HG02610 (cell line): Measurements from ENCODE around the gene BEGAIN.

Experiments used
- ATAC-seq: cut with Tn5 transposase; IDR thresholded peaks from one replicate; pipeline ENCODE4 v1.9.1; 2021; ENCODE audit warnings: mild to moderate bottlenecking, moderate library complexity; ENCODE audit not compliant: unreplicated experiment

The BEGAIN gene, protein sequence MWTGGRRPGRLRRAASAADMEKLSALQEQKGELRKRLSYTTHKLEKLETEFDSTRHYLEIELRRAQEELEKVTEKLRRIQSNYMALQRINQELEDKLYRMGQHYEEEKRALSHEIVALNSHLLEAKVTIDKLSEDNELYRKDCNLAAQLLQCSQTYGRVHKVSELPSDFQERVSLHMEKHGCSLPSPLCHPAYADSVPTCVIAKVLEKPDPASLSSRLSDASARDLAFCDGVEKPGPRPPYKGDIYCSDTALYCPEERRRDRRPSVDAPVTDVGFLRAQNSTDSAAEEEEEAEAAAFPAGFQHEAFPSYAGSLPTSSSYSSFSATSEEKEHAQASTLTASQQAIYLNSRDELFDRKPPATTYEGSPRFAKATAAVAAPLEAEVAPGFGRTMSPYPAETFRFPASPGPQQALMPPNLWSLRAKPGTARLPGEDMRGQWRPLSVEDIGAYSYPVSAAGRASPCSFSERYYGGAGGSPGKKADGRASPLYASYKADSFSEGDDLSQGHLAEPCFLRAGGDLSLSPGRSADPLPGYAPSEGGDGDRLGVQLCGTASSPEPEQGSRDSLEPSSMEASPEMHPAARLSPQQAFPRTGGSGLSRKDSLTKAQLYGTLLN

DNA sequence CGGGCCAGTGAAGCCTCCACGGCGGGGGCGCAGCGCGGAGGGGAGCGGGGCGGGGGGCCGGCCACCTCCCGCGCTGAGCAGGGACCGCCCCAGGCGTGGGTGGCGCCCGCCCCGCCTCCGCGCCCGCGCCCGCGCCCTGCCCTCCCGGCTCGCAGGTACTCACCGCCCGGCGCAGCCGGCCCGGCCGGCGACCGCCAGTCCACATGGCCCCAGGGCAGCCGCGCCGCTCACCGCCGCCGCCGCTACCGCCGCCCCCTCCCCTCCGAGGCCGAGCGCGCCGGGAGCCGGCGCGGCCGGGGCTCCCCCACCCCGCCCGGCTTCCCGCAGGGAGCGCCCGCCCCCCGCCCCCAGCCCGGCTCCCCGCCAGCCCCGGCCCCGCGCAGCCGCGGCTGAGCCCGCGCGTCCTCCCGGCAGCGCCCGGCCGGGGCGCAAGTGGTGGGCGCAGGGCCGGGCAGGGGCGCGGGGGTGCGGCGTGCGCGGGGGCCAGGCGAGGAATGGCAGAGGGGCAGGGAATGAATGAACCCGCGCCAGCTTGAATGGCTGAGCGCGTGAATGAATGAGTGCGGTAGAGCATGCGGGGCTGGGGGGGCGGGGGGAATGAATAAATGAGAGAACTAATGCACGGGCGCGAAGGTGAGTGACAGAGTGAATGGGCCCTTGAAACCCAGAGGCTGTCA lies at the start of gene BEGAIN:
TSS of gene BEGAIN (minus strand) at position 332 of the 677 bp plus-strand sequence. CDS start at position 205, 127 bp downstream.
- ATAC-seq, result no peak

- ATAC-seq, result no peak
Observed at GRCh38 chr14:100636559-100636958, 49.3 kb upstream of the BEGAIN start.

- no peak for ATAC-seq
Observed at GRCh38 chr14:100634026-100634425, 46.8 kb upstream of the BEGAIN start.

- no peak for ATAC-seq
Observed at GRCh38 chr14:100633406-100633805, 46.2 kb upstream of the BEGAIN start.

DNA sequence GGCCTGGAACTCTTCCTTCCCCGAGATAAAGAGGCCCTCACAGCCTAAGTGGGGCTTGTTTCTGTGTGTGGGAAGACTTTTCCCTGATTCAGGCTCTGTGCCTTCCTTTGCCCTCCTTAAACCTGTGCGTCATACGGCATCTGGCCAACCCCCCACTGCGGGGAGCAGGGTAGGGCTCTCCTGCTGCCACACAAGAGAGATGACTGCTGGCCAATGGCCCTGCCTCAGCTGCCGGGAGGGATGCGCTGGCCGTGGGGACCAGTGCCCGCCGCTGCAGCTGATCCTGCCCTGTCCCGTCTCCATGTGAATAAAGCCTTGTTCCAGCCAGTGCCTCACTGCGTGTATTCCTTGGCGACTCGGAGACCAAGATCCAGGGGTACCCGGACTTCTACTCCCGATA lies 42.5 kb upstream of the BEGAIN start:
- ATAC-seq, result no peak

- ATAC-seq, result no peak
Observed at GRCh38 chr14:100629098-100629497, 41.9 kb upstream of the BEGAIN start.

DNA sequence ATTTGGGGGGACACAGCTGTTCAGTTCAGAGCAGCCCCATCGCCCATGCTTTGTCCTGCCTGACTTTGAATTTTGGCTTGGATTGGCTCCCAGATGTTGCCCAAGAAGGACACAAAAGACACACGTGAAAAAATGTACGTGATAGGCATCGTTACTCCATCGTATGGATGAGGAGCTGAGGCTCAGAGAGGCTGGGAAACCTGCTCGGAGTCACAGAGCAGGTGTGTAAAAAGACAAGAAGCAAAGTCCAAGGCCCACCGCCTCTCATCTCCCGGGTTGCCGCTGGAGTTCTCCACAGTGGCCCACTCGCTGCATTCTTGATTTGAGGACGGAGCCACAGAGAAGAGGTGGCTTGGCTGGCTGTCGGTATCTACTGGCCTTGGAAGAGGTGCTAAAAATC lies 41.0 kb upstream of the BEGAIN start:
- ATAC-seq, result no peak

DNA sequence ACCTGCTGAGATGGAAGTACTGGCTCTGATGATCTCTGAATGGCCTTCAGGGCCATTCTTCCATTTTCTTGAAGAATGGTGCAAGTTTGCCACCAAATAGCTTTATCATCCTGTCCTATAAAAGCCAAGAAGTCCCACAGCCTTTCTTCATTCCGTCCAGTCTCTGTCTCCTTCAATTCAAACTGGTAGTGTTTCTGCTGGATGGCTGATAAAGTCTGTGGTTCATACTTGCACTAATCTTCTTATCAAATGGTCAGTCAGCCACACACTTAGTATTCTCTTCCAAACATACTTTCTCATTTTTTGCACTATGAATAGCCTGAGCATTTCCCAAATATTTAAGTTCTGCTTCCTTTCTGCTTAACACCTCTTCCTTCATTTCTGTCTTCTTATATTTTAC lies 39.4 kb upstream of the BEGAIN start:
- no peak for ATAC-seq

- no peak for ATAC-seq
Observed at GRCh38 chr14:100623961-100624360, 36.7 kb upstream of the BEGAIN start.

- ATAC-seq, result no peak
Observed at GRCh38 chr14:100623557-100623956, 36.3 kb upstream of the BEGAIN start.

GRCh38 chr14:100622708-100623485 lies 35.7 kb upstream of the BEGAIN start:
- no peak for ATAC-seq

DNA sequence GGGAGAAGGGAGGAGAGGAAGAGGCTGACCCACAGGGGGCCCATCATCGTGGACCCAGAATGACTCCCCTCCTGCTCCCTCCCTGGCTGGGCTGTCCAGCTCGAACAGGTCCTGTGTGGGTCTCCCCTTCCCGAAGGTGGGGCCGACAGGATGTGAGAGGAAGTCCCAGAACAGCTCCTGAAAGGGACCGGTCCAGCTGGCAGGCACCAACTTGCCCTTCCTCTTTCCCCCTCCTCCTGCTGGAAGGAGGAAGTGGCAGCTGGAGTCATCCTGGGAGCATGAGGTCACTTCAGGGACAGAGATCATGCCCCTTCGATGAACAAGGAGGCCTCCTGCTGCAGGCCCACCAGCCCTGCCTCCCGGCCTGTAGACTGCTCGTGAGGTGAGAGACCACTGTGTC lies 35.0 kb upstream of the BEGAIN start:
- no peak for ATAC-seq

GRCh38 chr14:100621806-100622205 lies 34.6 kb upstream of the BEGAIN start:
- ATAC-seq, result no peak

DNA sequence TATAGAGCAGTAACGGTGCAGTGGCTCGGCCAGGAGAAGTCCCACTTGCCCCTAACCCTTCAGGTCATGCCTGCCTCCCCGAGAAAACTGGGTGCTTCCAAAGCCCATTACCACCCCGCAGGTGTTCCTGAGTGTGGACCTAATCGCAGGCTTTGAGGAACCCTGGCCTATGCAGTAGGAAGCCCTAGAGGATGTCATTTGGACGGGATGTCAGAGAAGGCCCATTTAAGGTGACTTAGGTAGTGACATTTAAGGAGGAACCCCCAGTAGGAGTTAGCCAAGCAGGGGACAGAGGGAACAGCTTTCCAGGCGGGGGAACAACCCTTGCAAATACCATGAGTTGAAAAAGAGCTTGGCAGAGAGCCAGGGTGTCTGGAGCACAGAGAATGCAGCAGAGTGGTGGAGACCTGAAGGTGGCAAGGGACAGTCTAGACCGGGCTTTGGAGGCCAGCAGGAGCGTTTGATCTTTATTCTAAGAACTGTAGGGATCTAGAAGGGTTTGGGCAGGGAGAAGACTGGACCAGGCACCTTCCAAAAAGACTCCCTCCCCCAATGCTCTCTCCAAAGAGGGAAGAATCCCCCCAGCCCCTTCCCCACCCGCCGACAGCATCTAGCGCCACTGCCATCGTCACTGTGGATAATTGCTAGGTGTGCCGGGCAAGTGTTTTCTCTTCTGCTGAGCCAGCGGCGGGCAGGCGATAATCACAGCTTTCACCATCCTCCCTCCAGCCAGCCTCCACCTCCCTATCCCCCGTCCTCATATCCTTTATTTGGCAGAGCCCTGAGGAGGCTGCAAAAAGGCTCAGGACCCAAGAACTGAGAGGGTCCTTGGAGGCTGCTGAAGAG lies 33.3 kb upstream of the BEGAIN start:
- ATAC-seq, result no peak

GRCh38 chr14:100619396-100620254 lies 32.4 kb upstream of the BEGAIN start:
- ATAC-seq, result no peak

- no peak for ATAC-seq
Observed at GRCh38 chr14:100618763-100619320, 31.6 kb upstream of the BEGAIN start.

- ATAC-seq, result no peak
Observed at GRCh38 chr14:100618318-100618693, 31.1 kb upstream of the BEGAIN start.

GRCh38 chr14:100617410-100618317 lies 30.4 kb upstream of the BEGAIN start:
- ATAC-seq, result no peak
